DOHH2 (cell line): ENCODE results near the gene LSMEM2.

Source experiments
- H3F3A ChIP-seq: fragments of 200-600 bp; sonication (generic), shearing (Covaris generic); 2 replicates; pipeline ENCODE4 v1.6.0; 2016; ENCODE audit warnings: antibody characterized with exemption, mild to moderate bottlenecking; ENCODE audit not compliant: control insufficient read depth, insufficient read depth
- H3K27ac ChIP-seq: fragments of 200-600 bp; sonication (generic); 2 replicates; pipeline ENCODE4 v1.5.1; 2014; ENCODE audit warnings: low read depth, mild to moderate bottlenecking, low read length, moderate library complexity
- H3K27me3 ChIP-seq: fragments of 200-600 bp; sonication (generic); 2 replicates; pipeline ENCODE4 v1.6.1; 2014; ENCODE audit warnings: mild to moderate bottlenecking, low read length, mixed read lengths; ENCODE audit not compliant: control insufficient read depth
- H3K36me3 ChIP-seq: fragments of 200-600 bp; sonication (generic); 2 replicates; pipeline ENCODE4 v1.6.1; 2014; ENCODE audit warnings: mild to moderate bottlenecking, low read length, moderate library complexity, mixed read lengths; ENCODE audit not compliant: control insufficient read depth
- H3K4me1 ChIP-seq: fragments of 200-600 bp; sonication (generic); 2 replicates; pipeline ENCODE4 v1.6.1; 2014; ENCODE audit warnings: mild to moderate bottlenecking, low read length, mixed read lengths; ENCODE audit not compliant: control insufficient read depth
- H3K4me2 ChIP-seq: fragments of 200-600 bp; sonication (generic); 2 replicates; pipeline ENCODE4 v1.6.0; 2014; ENCODE audit warnings: mild to moderate bottlenecking, low read length, moderate library complexity
- H3K4me3 ChIP-seq: fragments of 200-600 bp; sonication (generic); 2 replicates; pipeline ENCODE4 v1.5.1; 2014; ENCODE audit warnings: mild to moderate bottlenecking, low read length, mixed read lengths
- H3K79me2 ChIP-seq: fragments of 200-600 bp; sonication (generic); 2 replicates; pipeline ENCODE4 v1.6.1; 2014; ENCODE audit warnings: mild to moderate bottlenecking, low read length, mixed read lengths; ENCODE audit not compliant: control insufficient read depth
- H3K9me2 ChIP-seq: fragments of 200-600 bp; sonication (generic); replicated peaks from 2 replicates; pipeline ENCODE4 v1.6.1; 2014; ENCODE audit warnings: mild to moderate bottlenecking, low read length, mixed read lengths; ENCODE audit not compliant: control insufficient read depth
- H3K9me3 ChIP-seq: fragments of 200-600 bp; sonication (generic); 2 replicates; pipeline ENCODE4 v1.6.1; 2014; ENCODE audit warnings: antibody characterized with exemption, low read length, mixed read lengths; ENCODE audit not compliant: control insufficient read depth, insufficient read depth
- H4K20me1 ChIP-seq: fragments of 200-600 bp; sonication (generic); 2 replicates; pipeline ENCODE4 v1.6.0; 2014; ENCODE audit warnings: low read depth, mild to moderate bottlenecking, antibody characterized with exemption, low read length, moderate library complexity; ENCODE audit not compliant: control insufficient read depth, insufficient read depth
- CTCF ChIP-seq: fragments of 200-600 bp; sonication (generic); IDR thresholded peaks from one replicate; pipeline ENCODE4 v1.5.1; 2014; ENCODE audit warnings: antibody characterized with exemption, mild to moderate bottlenecking, low read depth, low read length; ENCODE audit not compliant: poor library complexity, severe bottlenecking
- EZH2phosphoT487 ChIP-seq: fragments of 200-600 bp; sonication (generic); IDR thresholded peaks from 2 replicates; pipeline ENCODE4 v1.6.1; 2017; ENCODE audit warnings: borderline replicate concordance, mild to moderate bottlenecking, antibody characterized with exemption, low read length, moderate library complexity, mixed read lengths

The LSMEM2 gene

GRCh38 chr3:50237754-50238548 is 40.9 kb upstream of the LSMEM2 start:
- Histone ChIP-seq H3K4me1 (peaks cover 62% of the 10 kb centered on the region), H3K9me3 (no peaks in the 10 kb centered on the region), H3K27me3 (no peaks in the 10 kb centered on the region), H3F3A (peaks cover 5% of the 10 kb centered on the region), H3K4me3 (peak overlapping the region; percentile 79), H3K27ac (peak overlapping the region; percentile 40), H3K4me2 (peak overlapping the region; percentile 86), H4K20me1 (peaks cover 13% of the 10 kb centered on the region; the same call in 1 of the 2 replicates), H3K36me3 (peaks cover 37% of the 10 kb centered on the region), H3K79me2 (peaks cover 68% of the 10 kb centered on the region), H3K9me2 (no peaks in the 10 kb centered on the region)
- no peak for TF ChIP-seq CTCF
- TF ChIP-seq EZH2phosphoT487, result no peak

GRCh38 chr3:50238549-50239026 is 40.3 kb upstream of the LSMEM2 start:
- peaks cover 68% of the 10 kb centered on the region for H3K4me1 ChIP-seq
- TF ChIP-seq CTCF (no peak), EZH2phosphoT487 (no peak)

GRCh38 chr3:50239649-50240048 is 39.2 kb upstream of the LSMEM2 start:
- Histone ChIP-seq H3K4me3 (no peak overlapping the region), H3F3A (peaks cover 19% of the 10 kb centered on the region), H3K36me3 (peaks cover 42% of the 10 kb centered on the region), H3K9me2 (no peaks in the 10 kb centered on the region), H3K79me2 (peaks cover 81% of the 10 kb centered on the region), H3K27me3 (no peaks in the 10 kb centered on the region), H3K27ac (no peak overlapping the region), H3K9me3 (no peaks in the 10 kb centered on the region), H4K20me1 (peaks cover 13% of the 10 kb centered on the region; the same call in 1 of the 2 replicates), H3K4me1 (peaks cover 66% of the 10 kb centered on the region), H3K4me2 (no peak overlapping the region; the same call in 1 of the 2 replicates)
- no peak for TF ChIP-seq EZH2phosphoT487
- no peak for TF ChIP-seq CTCF

More at GRCh38 chr3:50238549-50239026, 40.3 kb upstream of the LSMEM2 start:
- H3K4me2 ChIP-seq, result peak overlapping the region; percentile 86
- peaks cover 75% of the 10 kb centered on the region for H3K79me2 ChIP-seq
- H3K36me3 ChIP-seq, result peaks cover 41% of the 10 kb centered on the region
- no peaks in the 10 kb centered on the region for H3K9me3 ChIP-seq
- peaks cover 11% of the 10 kb centered on the region for H3F3A ChIP-seq
- H4K20me1 ChIP-seq, result peaks cover 13% of the 10 kb centered on the region; the same call in 1 of the 2 replicates
- H3K27me3 ChIP-seq, result no peaks in the 10 kb centered on the region
- H3K27ac ChIP-seq, result peak overlapping the region; percentile 40
- peak overlapping the region; percentile 79 for H3K4me3 ChIP-seq
- H3K9me2 ChIP-seq, result no peaks in the 10 kb centered on the region
